HL-60 (cell line): Measurements from ENCODE around the gene IFNB1.

Source experiments
- DNase-seq, 2 experiments: peaks; one replicate each; pipeline ENCODE4 v3.0.0-alpha.2; 2010 to 2020; ENCODE audit warnings: low read depth in 1 of 2, low spot score in 1 of 2
- H3K27ac ChIP-seq: fragments of 250-450 bp; sonication (Bioruptor Pico); replicated peaks from 2 replicates; pipeline ENCODE4 v1.5.1; 2020; ENCODE audit warnings: mild to moderate bottlenecking, moderate library complexity
- H3K27me3 ChIP-seq: fragments of 250-450 bp; sonication (Bioruptor Pico); 2 replicates; pipeline ENCODE4 v1.5.1; 2021; ENCODE audit warnings: mild to moderate bottlenecking, moderate library complexity; ENCODE audit not compliant: insufficient read depth, poor library complexity, severe bottlenecking
- H3K4me3 ChIP-seq: replicated peaks from 2 replicates; pipeline ENCODE4 v1.5.1; 2011; ENCODE audit warnings: mild to moderate bottlenecking, control low read depth, low read length; ENCODE audit not compliant: insufficient read depth
- GABPA ChIP-seq: IDR thresholded peaks from 2 replicates; pipeline ENCODE4 v1.6.1; 2012; ENCODE audit warnings: low read depth
- POLR2AphosphoS5 ChIP-seq: IDR thresholded peaks from 2 replicates; pipeline ENCODE4 v1.6.1; 2012; ENCODE audit warnings: low read depth
- SPI1 ChIP-seq: IDR thresholded peaks from 2 replicates; pipeline ENCODE4 v1.6.1; 2012; ENCODE audit warnings: low read depth, mild to moderate bottlenecking, borderline replicate concordance
- TF ChIP-seq, protein P1 (sequence below): IDR thresholded peaks from 2 replicates; pipeline ENCODE4 v1.6.1; 2012; ENCODE audit warnings: low read depth; ENCODE audit not compliant: insufficient replicate concordance
- TF ChIP-seq, protein P2 (sequence below): IDR thresholded peaks from one replicate; pipeline ENCODE4 v1.5.1; 2011; ENCODE audit warnings: low read length, control low read depth, inconsistent platforms; ENCODE audit not compliant: insufficient read depth

Gene IFNB1

DNA sequence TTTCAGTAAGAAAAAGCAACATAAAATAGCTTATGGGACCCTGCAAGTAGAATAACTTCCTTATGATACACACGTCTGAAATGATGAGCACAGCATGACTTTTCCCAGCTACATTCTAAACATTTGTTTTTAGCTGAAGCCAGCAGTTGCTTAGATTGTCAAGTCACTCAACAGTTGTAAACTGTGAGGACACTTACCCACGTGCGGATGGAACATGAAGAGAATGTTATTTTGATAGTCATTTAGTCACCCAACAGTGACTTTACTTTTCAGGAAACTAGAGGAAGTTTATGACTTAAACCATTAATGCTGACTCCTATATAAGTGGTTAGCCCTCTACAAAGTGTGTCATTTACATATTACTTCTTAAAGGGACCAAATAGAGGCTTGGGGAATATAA lies 49.3 kb downstream of the IFNB1 start:
- Histone ChIP-seq H3K27ac (no peak overlapping the region), H3K27me3 (no peaks in the 10 kb centered on the region), H3K4me3 (no peak overlapping the region)
- TF ChIP-seq POLR2AphosphoS5 (no peak), SPI1 (no peak), GABPA (no peak)
- TF ChIP-seq, protein P1, sequence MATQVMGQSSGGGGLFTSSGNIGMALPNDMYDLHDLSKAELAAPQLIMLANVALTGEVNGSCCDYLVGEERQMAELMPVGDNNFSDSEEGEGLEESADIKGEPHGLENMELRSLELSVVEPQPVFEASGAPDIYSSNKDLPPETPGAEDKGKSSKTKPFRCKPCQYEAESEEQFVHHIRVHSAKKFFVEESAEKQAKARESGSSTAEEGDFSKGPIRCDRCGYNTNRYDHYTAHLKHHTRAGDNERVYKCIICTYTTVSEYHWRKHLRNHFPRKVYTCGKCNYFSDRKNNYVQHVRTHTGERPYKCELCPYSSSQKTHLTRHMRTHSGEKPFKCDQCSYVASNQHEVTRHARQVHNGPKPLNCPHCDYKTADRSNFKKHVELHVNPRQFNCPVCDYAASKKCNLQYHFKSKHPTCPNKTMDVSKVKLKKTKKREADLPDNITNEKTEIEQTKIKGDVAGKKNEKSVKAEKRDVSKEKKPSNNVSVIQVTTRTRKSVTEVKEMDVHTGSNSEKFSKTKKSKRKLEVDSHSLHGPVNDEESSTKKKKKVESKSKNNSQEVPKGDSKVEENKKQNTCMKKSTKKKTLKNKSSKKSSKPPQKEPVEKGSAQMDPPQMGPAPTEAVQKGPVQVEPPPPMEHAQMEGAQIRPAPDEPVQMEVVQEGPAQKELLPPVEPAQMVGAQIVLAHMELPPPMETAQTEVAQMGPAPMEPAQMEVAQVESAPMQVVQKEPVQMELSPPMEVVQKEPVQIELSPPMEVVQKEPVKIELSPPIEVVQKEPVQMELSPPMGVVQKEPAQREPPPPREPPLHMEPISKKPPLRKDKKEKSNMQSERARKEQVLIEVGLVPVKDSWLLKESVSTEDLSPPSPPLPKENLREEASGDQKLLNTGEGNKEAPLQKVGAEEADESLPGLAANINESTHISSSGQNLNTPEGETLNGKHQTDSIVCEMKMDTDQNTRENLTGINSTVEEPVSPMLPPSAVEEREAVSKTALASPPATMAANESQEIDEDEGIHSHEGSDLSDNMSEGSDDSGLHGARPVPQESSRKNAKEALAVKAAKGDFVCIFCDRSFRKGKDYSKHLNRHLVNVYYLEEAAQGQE = no peak
- TF ChIP-seq, protein P2, sequence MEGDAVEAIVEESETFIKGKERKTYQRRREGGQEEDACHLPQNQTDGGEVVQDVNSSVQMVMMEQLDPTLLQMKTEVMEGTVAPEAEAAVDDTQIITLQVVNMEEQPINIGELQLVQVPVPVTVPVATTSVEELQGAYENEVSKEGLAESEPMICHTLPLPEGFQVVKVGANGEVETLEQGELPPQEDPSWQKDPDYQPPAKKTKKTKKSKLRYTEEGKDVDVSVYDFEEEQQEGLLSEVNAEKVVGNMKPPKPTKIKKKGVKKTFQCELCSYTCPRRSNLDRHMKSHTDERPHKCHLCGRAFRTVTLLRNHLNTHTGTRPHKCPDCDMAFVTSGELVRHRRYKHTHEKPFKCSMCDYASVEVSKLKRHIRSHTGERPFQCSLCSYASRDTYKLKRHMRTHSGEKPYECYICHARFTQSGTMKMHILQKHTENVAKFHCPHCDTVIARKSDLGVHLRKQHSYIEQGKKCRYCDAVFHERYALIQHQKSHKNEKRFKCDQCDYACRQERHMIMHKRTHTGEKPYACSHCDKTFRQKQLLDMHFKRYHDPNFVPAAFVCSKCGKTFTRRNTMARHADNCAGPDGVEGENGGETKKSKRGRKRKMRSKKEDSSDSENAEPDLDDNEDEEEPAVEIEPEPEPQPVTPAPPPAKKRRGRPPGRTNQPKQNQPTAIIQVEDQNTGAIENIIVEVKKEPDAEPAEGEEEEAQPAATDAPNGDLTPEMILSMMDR = no peak
- DNase-seq = no peak

DNA sequence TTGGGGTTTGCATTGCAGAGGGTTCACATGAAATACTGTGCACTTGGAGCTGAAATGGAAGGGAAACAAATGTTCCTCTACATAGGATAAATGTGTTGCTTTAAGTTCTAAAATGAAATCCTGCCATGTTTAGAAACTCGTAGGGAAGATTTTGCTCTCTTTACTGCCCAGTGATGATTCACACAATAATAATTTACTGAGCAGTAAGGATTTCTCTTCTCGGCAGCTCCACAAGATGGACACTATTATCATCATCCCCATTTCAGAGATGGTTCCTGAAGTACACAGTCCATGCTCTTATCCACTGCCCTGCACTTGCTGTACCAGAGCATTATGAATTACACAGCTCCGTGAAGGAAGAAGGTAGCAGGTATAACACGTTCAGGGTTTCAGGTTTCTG lies 50.4 kb downstream of the IFNB1 start:
- DNase-seq = no peak
- H3K27ac ChIP-seq = no peak overlapping the region
- TF ChIP-seq GABPA = no peak
- TF ChIP-seq, protein P1 = no peak

More for the DNA sequence above, 50.4 kb downstream of the IFNB1 start:
- Histone ChIP-seq H3K27me3 (no peaks in the 10 kb centered on the region), H3K4me3 (no peak overlapping the region)
